K562 (cell line): ENCODE measurements around the gene P2RX3. TPM values are rescaled to one million over a fixed set of nuclear protein-coding genes. Genes with fewer than 3 reads are reported as not detected.
A peak's percentile ranks its signal among the peaks of the same experiment; 100 is the strongest.
"Not testable (repeated sequence)": the region's sequence is repeated elsewhere in the genome, so short reads cannot be mapped to it uniquely, and the experiment has no call there.

Experiments used
- ATAC-seq: fragments of 200-7000 bp; cut with Tn5 transposase; 3 replicates; pipeline ENCODE4 v1.9.1; 2020; ENCODE audit warnings: moderate library complexity
- BruUV-seq: library from RNA; stranded (reverse); fragments of 400-500 nt; replicated peaks from 2 replicates; lab custom pipeline; 2021; lab: Mats Ljungman, UMichigan
- CTCF ChIA-PET: fragments of 300-600 bp; formaldehyde crosslinking; extraction: SDS; loops from one replicate; lab custom pipeline; 2021; ENCODE audit warnings: low intra/inter-chr PET ratio; lab: Yijun Ruan, JAX
- POLR2A ChIA-PET: fragments of 300-600, 350-650 bp; sonication (Branson Sonifier 250); formaldehyde crosslinking; extraction: SDS; loops from one replicate; lab custom pipeline; 2021; ENCODE audit warnings: antibody characterized with exemption, inconsistent platforms; lab: Yijun Ruan, JAX
- DNase-seq, 4 experiments: peaks; one replicate each; pipeline versions ENCODE4 v3.0.0 to v3.0.0-alpha.2; 2011 to 2018; ENCODE audit warnings: low spot score in 3 of 4, mixed read lengths in 3 of 4; ENCODE audit errors: extremely low read depth in 1 of 4
- FAIRE-seq: peaks from 2 replicates; lab custom pipeline; 2011; peaks lifted over from hg19 to GRCh38; lab: Jason Lieb, UNC
- H2AFZ ChIP-seq: 2 replicates; pipeline ENCODE4 v1.6.0; 2011; ENCODE audit warnings: low read depth, low read length, control low read depth, inconsistent platforms
- H3K27ac ChIP-seq: fragments of 200-600 bp; 3 replicates; pipeline ENCODE4 v1.8.0; 2011; ENCODE audit warnings: low read depth, mild to moderate bottlenecking, control low read depth, inconsistent platforms, low read length, moderate library complexity, mixed read lengths; ENCODE audit errors: extremely low read depth
- H3K27me3 ChIP-seq, 2 experiments: fragments of 300-600 bp in 1 of 2; 2 replicates in 1 of 2; 3 replicates in 1 of 2; pipeline versions ENCODE4 v1.6.0 to v1.8.0; 2011; ENCODE audit warnings: inconsistent platforms in 2 of 2, low read length in 2 of 2, mild to moderate bottlenecking in 1 of 2, mixed read lengths in 1 of 2, moderate library complexity in 1 of 2; ENCODE audit not compliant: control insufficient read depth in 2 of 2, insufficient read depth in 2 of 2
- H3K36me3 ChIP-seq: fragments of 300-600 bp; 3 replicates; pipeline ENCODE4 v1.8.0; 2011; ENCODE audit warnings: mild to moderate bottlenecking, low read length, inconsistent platforms; ENCODE audit not compliant: control insufficient read depth, insufficient read depth
- H3K4me1 ChIP-seq, 2 experiments: fragments of 200-600 bp in 1 of 2; replicated peaks in 1 of 2; 2 replicates in 1 of 2; 3 replicates in 1 of 2; pipeline versions ENCODE4 v1.5.1 to v1.8.0; 2011; ENCODE audit warnings: inconsistent platforms in 2 of 2, low read length in 2 of 2, mild to moderate bottlenecking in 1 of 2, mixed read lengths in 1 of 2, moderate library complexity in 1 of 2; ENCODE audit not compliant: control insufficient read depth in 2 of 2, insufficient read depth in 2 of 2
- H3K4me2 ChIP-seq: 2 replicates; pipeline ENCODE4 v1.6.1; 2011; ENCODE audit warnings: low read length, control low read depth, inconsistent platforms, mixed read lengths; ENCODE audit not compliant: insufficient read depth
- H3K4me3 ChIP-seq: fragments of 200-600 bp; sonication (generic), shearing (Covaris generic); 2 replicates; pipeline ENCODE4 v1.5.1; 2016; ENCODE audit warnings: control low read depth, inconsistent platforms
- H3K79me2 ChIP-seq: fragments of 200-600 bp; 3 replicates; pipeline ENCODE4 v1.8.0; 2011; ENCODE audit warnings: low read length, inconsistent platforms; ENCODE audit not compliant: control insufficient read depth, insufficient read depth
- H3K9ac ChIP-seq, 2 experiments: 2 replicates each; pipeline versions ENCODE4 v1.6.0 to v1.6.1; 2011; ENCODE audit warnings: low read depth in 2 of 2, low read length in 2 of 2, control low read depth in 1 of 2, inconsistent platforms in 1 of 2, mild to moderate bottlenecking in 1 of 2, mixed read lengths in 1 of 2; ENCODE audit not compliant: insufficient read depth in 1 of 2
- H3K9me1 ChIP-seq: one replicate; pipeline ENCODE4 v1.6.0; 2011; ENCODE audit warnings: inconsistent platforms, mild to moderate bottlenecking, low read length, moderate library complexity; ENCODE audit not compliant: control insufficient read depth, insufficient read depth
- H3K9me3 ChIP-seq: replicated peaks from 2 replicates; pipeline ENCODE4 v1.5.1; 2011; ENCODE audit warnings: low read depth, low read length, inconsistent platforms; ENCODE audit not compliant: control insufficient read depth, insufficient read depth
- H4K20me1 ChIP-seq: replicated peaks from 2 replicates; pipeline ENCODE4 v1.6.1; 2011; ENCODE audit warnings: low read length, inconsistent platforms, mixed read lengths; ENCODE audit not compliant: control insufficient read depth, insufficient read depth
- ATF1 ChIP-seq, 2 experiments: fragments of 450-650 bp in 1 of 2; IDR thresholded peaks; 2 replicates each; pipeline ENCODE4 v1.6.1; 2016; ENCODE audit warnings: missing compliant biosample characterization in 1 of 2, missing genetic modification characterization in 1 of 2
- EP300 ChIP-seq: IDR thresholded peaks from 2 replicates; pipeline ENCODE4 v1.6.1; 2012; ENCODE audit warnings: low read length, improper control_type of control experiment
- FOXK2 ChIP-seq, 2 experiments: fragments of 450-650 bp; IDR thresholded peaks in 1 of 2; conservative IDR thresholded peaks in 1 of 2; 2 replicates each; pipeline ENCODE4 v1.6.1; 2016; ENCODE audit warnings: low read depth in 2 of 2, mild to moderate bottlenecking in 1 of 2
- KAT7 ChIP-seq: sonication (generic); formaldehyde crosslinking; IDR thresholded peaks from 2 replicates; pipeline ENCODE4 v1.8.0; 2022; ENCODE audit warnings: missing genetic modification reagents, mild to moderate bottlenecking, borderline replicate concordance
- LEF1 ChIP-seq: fragments of 450-650 bp; IDR thresholded peaks from 2 replicates; pipeline ENCODE4 v1.6.1; 2016; ENCODE audit warnings: mild to moderate bottlenecking
- MBD2 ChIP-seq: sonication (generic); IDR thresholded peaks from 2 replicates; pipeline ENCODE4 v1.6.1; 2016; ENCODE audit warnings: low read depth, borderline replicate concordance
- RBM25 ChIP-seq: fragments of 200-400 bp; formaldehyde crosslinking; IDR thresholded peaks from 2 replicates; pipeline ENCODE4 v1.6.1; 2018; ENCODE audit warnings: low read length, low read depth, moderate library complexity; ENCODE audit not compliant: severe bottlenecking
- ZBTB17 ChIP-seq: fragments of 450-650 bp; formaldehyde crosslinking; IDR thresholded peaks from 2 replicates; pipeline ENCODE4 v1.4.0; 2020; ENCODE audit warnings: mild to moderate bottlenecking
- ZNF121 ChIP-seq: sonication (generic); formaldehyde crosslinking; conservative IDR thresholded peaks from 2 replicates; pipeline ENCODE4 v1.8.0; 2022; ENCODE audit warnings: missing genetic modification reagents
- ZNF395 ChIP-seq: fragments of 200-800 bp; sonication (Bioruptor generic); IDR thresholded peaks from 2 replicates; pipeline ENCODE4 v1.6.1; 2017; ENCODE audit warnings: missing genetic modification characterization, missing compliant biosample characterization
- ZNF512 ChIP-seq: IDR thresholded peaks from 2 replicates; pipeline ENCODE4 v1.6.1; 2016; ENCODE audit warnings: missing genetic modification characterization, missing compliant biosample characterization
- ZNF668 ChIP-seq: fragments of 250-450 bp; sonication (Bioruptor Pico); IDR thresholded peaks from 2 replicates; pipeline ENCODE4 v1.8.0; 2022; ENCODE audit warnings: mild to moderate bottlenecking, inconsistent platforms
- whole genome bisulfite sequencing: fragments of 100-300 bp; shearing (Covaris generic); methylation state at CpG from one replicate; pipeline ENCODE4 v1.1.6; 2016; ENCODE audit warnings: low coverage, mixed read lengths; ENCODE audit not compliant: insufficient coverage; ENCODE audit errors: missing lambda C conversion rate; 5-methylcytosine and 5-hydroxymethylcytosine counted together
- in situ Hi-C: fragments of 300-500 bp; cut with MboI; formaldehyde crosslinking; loops from 4 replicates; pipeline ENCODE4 v1.15.0; 2018; ENCODE audit warnings: inconsistent platforms, mixed read lengths
- intact Hi-C: fragments of 100-400 bp; cut with micrococcal nuclease; formaldehyde crosslinking; loops from 2 replicates; pipeline ENCODE4 v1.14.2; 2022
- polyA plus RNA-seq, 8 experiments: library from polyadenylated mRNA; depleted of rRNA in 4 of 8; stranded (reverse) in 5 of 8; unstranded in 3 of 8; fragments of >200 nt; fragmentation: Nextera tagmentation in 2 of 8; fragmentation: Illumina TruSeq in 1 of 8; extraction: Ambion mirVana in 2 of 8; extraction: Trizol in 1 of 8; gene quantifications; 2 replicates each; pipeline versions ENCODE4 v1.2.1 to v1.2.3, GENCODE V29; 2011 to 2014; ENCODE audit warnings: inconsistent platforms in 1 of 8, missing spikeins in 1 of 8
- total RNA-seq, 7 experiments: library from RNA; depleted of rRNA in 6 of 7; stranded (reverse); fragments of >200 nt in 6 of 7; fragmentation: Illumina TruSeq in 2 of 7; extraction: Trizol in 2 of 7; gene quantifications; 2 replicates each; pipeline versions ENCODE4 v1.2.1 to v1.2.3, GENCODE V29; 2011 to 2021; ENCODE audit warnings: low replicate concordance in 1 of 7
- TF ChIP-seq, protein P1 (sequence below), 2 experiments: fragments of 450-650 bp in 1 of 2; sonication (generic) in 1 of 2; formaldehyde crosslinking in 1 of 2; IDR thresholded peaks in 1 of 2; conservative IDR thresholded peaks in 1 of 2; 2 replicates each; pipeline versions ENCODE4 v1.6.1 to v1.8.1; 2016 to 2023; ENCODE audit warnings: mild to moderate bottlenecking in 2 of 2, moderate library complexity in 2 of 2, inconsistent platforms in 1 of 2, missing genetic modification reagents in 1 of 2

The P2RX3 gene
- total and polyA plus RNA-seq, 9 of the 15 experiments (the other 6 are each of a cell fraction or from before 2014, with no cell fraction given): not detected

DNA sequence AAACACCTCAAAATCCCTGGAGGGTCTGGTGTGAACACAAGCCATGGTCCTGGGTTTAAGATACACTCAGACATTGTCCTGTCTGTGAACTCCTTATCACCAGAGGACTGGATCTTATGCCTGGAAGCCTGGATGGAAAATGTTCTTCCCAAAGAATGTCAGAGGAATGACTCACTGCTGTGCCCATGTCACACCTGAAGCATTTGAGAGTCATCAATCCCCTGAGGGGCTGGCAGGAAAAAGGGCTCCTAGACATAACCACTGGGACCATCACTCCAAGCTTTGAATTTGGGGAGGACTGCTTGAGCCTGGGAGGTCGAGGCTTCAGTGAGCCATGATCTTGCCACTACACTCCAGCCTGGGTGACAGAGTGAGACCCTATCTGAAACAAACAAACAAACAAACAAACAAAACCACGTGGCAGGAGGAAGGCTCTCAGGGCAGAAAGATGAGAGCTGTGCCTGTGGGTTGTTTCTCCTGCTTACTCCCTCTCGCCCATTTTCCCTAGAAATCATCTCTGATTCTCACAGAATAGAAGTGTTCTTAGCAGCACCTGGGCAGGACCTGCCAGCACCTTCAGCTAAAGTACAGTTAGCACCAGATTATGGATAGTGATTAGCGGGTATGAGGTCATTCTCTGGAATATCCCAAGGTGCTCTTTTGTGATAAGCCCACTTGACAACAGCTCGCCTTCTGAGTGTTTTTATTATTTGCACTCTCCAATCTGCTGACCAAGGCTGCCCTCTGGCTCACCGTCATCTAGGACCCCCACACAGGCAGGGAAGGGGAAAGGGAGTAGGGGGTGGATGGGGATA lies 64.2 kb downstream of the P2RX3 start (continued):
- TF ChIP-seq EP300 (peak; percentile 88), KAT7 (0 out of 2 replicates have a peak, but pooled peaks have one; percentile 33), ZNF668 (CRISPR knock-in tag) (no peak), MBD2 (0 out of 2 replicates have a peak, but pooled peaks have one; percentile 28)

DNA sequence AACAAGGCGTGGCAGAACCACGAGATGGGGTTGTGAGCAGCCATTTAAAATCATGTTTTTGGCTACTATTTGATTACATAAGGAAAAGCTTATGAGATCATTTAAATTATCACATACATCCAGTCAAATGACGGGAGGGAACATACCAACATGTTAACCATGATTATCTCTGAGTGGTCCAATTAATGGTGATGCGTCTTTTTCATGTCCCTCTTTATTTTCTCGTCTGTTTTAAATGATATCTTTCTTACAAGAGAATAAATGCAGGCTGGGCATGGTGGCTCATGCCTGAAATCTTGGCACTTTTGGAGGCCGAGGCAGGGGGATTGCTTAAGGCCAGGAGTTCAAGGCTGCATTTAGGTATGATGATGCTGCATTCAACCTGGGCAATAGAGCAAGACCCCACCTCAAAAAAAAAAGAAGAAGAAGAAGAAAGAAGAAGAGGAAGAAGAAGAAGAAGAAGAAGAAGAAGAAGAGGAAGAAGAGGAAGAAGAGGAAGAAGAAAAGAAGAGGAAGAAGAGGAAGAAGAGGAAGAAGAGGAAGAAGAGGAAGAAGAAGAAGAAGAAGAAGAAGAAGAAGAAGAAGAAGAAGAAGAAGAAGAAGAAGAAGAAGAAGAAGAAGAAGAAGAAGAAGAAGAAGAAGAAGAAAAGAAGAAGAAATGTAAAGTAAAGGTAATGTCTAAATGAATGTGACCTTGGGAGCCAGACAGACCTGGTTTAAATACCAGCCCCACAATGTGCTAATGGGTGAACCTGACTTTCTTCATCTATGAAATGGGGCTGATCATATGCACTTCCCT lies 65.0 kb downstream of the P2RX3 start:
- H2AFZ ChIP-seq; H3K9me1 ChIP-seq; FAIRE-seq; H3K79me2 ChIP-seq; H3K9ac ChIP-seq; H3K9me3 ChIP-seq; CTCF ChIA-PET; DNase-seq; BruUV-seq; in situ Hi-C loops; H3K27me3 ChIP-seq; H4K20me1 ChIP-seq; ATAC-seq; H3K4me3 ChIP-seq; TF ChIP-seq ATF1 (CRISPR knock-in tag; IDR thresholded peaks at IDR 0.05): not testable (repeated sequence)
- POLR2A ChIA-PET: interaction anchor here (0.8 to 2.8 kb wide), 7 partner anchors 8 to 65 kb away, joined by 3 to 18 read pairs (median 5); partner anchors contain the start of gene P2RX3
- Histone ChIP-seq H3K36me3 (peaks cover 30% of the 10 kb centered on the region), H3K4me2 (peak overlapping the region; percentile 26; the same call in 1 of the 2 replicates), H3K4me1 (peaks cover 13 to 28% of the 10 kb centered on the region in 2 experiments; a peak in 3 of 5 replicates), H3K27ac (peak overlapping the region; percentile 27; the same call in 1 of the 3 replicates)
- WGBS: 18% methylated on average over 6 of the region's 6 CpGs
- intact Hi-C loops: loop anchor here (2.0 kb wide), 2 partner anchors 22 to 44 kb away; no protein-coding TSS in a partner anchor
- TF ChIP-seq, protein P1, sequence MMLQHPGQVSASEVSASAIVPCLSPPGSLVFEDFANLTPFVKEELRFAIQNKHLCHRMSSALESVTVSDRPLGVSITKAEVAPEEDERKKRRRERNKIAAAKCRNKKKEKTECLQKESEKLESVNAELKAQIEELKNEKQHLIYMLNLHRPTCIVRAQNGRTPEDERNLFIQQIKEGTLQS (IDR thresholded peaks at IDR 0.05): peak; percentile 7; the same call in 1 of the 2 replicates
- TF ChIP-seq, protein P1 (CRISPR knock-in tag; conservative IDR thresholded peaks at IDR 0.05): not testable (repeated sequence)
- TF ChIP-seq FOXK2 (conservative IDR thresholded peaks at IDR 0.05 in 1 of 2, IDR thresholded peaks at IDR 0.05 in 1 of 2; ENCODE audit: low read depth in 2 of 2) (0 out of 4 replicates have a peak, but pooled peaks of 1 of the 2 experiments have one; percentile 6), ATF1 (tag; IDR thresholded peaks at IDR 0.05) (peak; percentile 16; the same call in 1 of the 2 replicates), ZBTB17 (CRISPR knock-in tag) (0 out of 2 replicates have a peak, but pooled peaks have one; percentile 14), ZNF395 (CRISPR knock-in tag) (peak; percentile 19; the same call in 1 of the 2 replicates), ZNF121 (CRISPR knock-in tag) (peak; percentile 91), ZNF512 (tag) (peak; percentile 91), LEF1 (peak; percentile 6; the same call in 1 of the 2 replicates), RBM25 (peak; percentile 59)
